GM23338 (cell line): ENCODE measurements around the gene C14orf180. TPM values are rescaled to one million over a fixed set of nuclear protein-coding genes. Genes with fewer than 3 reads are reported as not detected.

Experiments
- ATAC-seq: fragments of 200-7000 bp; cut with Tn5 transposase; 3 replicates; pipeline ENCODE4 v1.9.1; 2020
- DNase-seq: peaks from one replicate; pipeline ENCODE4 v3.0.0-alpha.2; 2015; ENCODE audit warnings: low spot score
- H2AFZ ChIP-seq: fragments of 200-600 bp; sonication (generic); 2 replicates; pipeline ENCODE4 v1.8.0; 2016; ENCODE audit warnings: antibody characterized with exemption, mild to moderate bottlenecking, moderate library complexity
- H3F3A ChIP-seq: fragments of 200-600 bp; sonication (generic); replicated peaks from 2 replicates; pipeline ENCODE4 v1.8.0; 2017; ENCODE audit warnings: antibody characterized with exemption, mixed run types, low read depth
- H3K27ac ChIP-seq: fragments of 200-600 bp; sonication (generic); 2 replicates; pipeline ENCODE4 v1.6.1; 2016; ENCODE audit warnings: low read depth
- H3K27me3 ChIP-seq: fragments of 200-600 bp; sonication (generic); 2 replicates; pipeline ENCODE4 v1.8.0; 2016; ENCODE audit warnings: mild to moderate bottlenecking, mixed run types, moderate library complexity; ENCODE audit not compliant: insufficient read depth
- H3K36me3 ChIP-seq: fragments of 200-600 bp; sonication (generic); 2 replicates; pipeline ENCODE4 v1.8.0; 2016; ENCODE audit warnings: mild to moderate bottlenecking; ENCODE audit not compliant: insufficient read depth
- H3K4me1 ChIP-seq: fragments of 200-600 bp; sonication (generic); 2 replicates; pipeline ENCODE4 v1.8.0; 2016; ENCODE audit warnings: mild to moderate bottlenecking, moderate library complexity; ENCODE audit not compliant: insufficient read depth
- H3K4me2 ChIP-seq: fragments of 200-600 bp; sonication (generic); 2 replicates; pipeline ENCODE4 v1.7.1; 2017; ENCODE audit warnings: mixed run types
- H3K4me3 ChIP-seq: fragments of 200-600 bp; sonication (generic); 2 replicates; pipeline ENCODE4 v1.6.1; 2016; ENCODE audit warnings: mixed run types
- H3K79me2 ChIP-seq: fragments of 200-600 bp; sonication (generic); replicated peaks from 2 replicates; pipeline ENCODE4 v1.8.0; 2017; ENCODE audit warnings: mild to moderate bottlenecking; ENCODE audit not compliant: insufficient read depth
- H3K9me2 ChIP-seq: fragments of 200-600 bp; sonication (generic); 2 replicates; pipeline ENCODE4 v1.8.0; 2017; ENCODE audit not compliant: insufficient read depth
- H4K20me1 ChIP-seq: fragments of 200-600 bp; sonication (generic); replicated peaks from 2 replicates; pipeline ENCODE4 v1.8.0; 2017; ENCODE audit warnings: mild to moderate bottlenecking; ENCODE audit not compliant: insufficient read depth
- H3K27ac Mint-ChIP-seq: 2 replicates; pipeline ENCODE4 v1.8.0; 2020; ENCODE audit warnings: inconsistent platforms, mild to moderate bottlenecking, moderate library complexity, mixed read lengths
- H3K27me3 Mint-ChIP-seq: 3 replicates; pipeline ENCODE4 v1.8.0; 2022; ENCODE audit warnings: low read depth, mild to moderate bottlenecking, moderate library complexity, mixed read lengths, inconsistent platforms; ENCODE audit not compliant: insufficient read depth, poor library complexity
- H3K36me3 Mint-ChIP-seq: 3 replicates; pipeline ENCODE4 v1.8.0; 2021; ENCODE audit warnings: low read depth, mild to moderate bottlenecking, inconsistent platforms, moderate library complexity, mixed read lengths
- H3K4me1 Mint-ChIP-seq: 3 replicates; pipeline ENCODE4 v1.8.0; 2020; ENCODE audit warnings: mild to moderate bottlenecking, inconsistent platforms, mixed read lengths
- H3K4me3 Mint-ChIP-seq: 3 replicates; pipeline ENCODE4 v1.8.0; 2021; ENCODE audit warnings: moderate library complexity, mild to moderate bottlenecking, inconsistent platforms, mixed read lengths
- H3K9me3 Mint-ChIP-seq: 3 replicates; pipeline ENCODE4 v1.8.0; 2020; ENCODE audit warnings: moderate library complexity, mild to moderate bottlenecking, inconsistent platforms, mixed read lengths
- CREB1 ChIP-seq: fragments of 250-450 bp; sonication (Bioruptor Pico); IDR thresholded peaks from 2 replicates; pipeline ENCODE4 v1.5.0; 2020; ENCODE audit warnings: low read depth, mild to moderate bottlenecking, moderate library complexity
- CTCF ChIP-seq, 2 experiments: fragments of 200-600 bp in 1 of 2; sonication (generic) in 1 of 2; conservative IDR thresholded peaks; 2 replicates each; pipeline versions ENCODE4 v1.5.1 to v1.6.1; 2016 to 2017; ENCODE audit warnings: antibody characterized with exemption in 2 of 2, low read depth in 2 of 2, mild to moderate bottlenecking in 2 of 2, moderate library complexity in 1 of 2
- EZH2phosphoT487 ChIP-seq: fragments of 200-600 bp; sonication (generic); IDR thresholded peaks from one replicate; pipeline ENCODE4 v1.8.1; 2018; ENCODE audit warnings: antibody characterized with exemption; ENCODE audit not compliant: unreplicated experiment
- JUNB ChIP-seq: IDR thresholded peaks from one replicate; pipeline ENCODE4 v1.6.1; 2016; ENCODE audit warnings: antibody characterized with exemption; ENCODE audit not compliant: unreplicated experiment
- POLR2AphosphoS5 ChIP-seq: IDR thresholded peaks from 2 replicates; pipeline ENCODE4 v1.6.1; 2016; ENCODE audit warnings: antibody characterized with exemption, low read depth
- STAT1 ChIP-seq: IDR thresholded peaks from one replicate; pipeline ENCODE4 v1.6.1; 2016; ENCODE audit warnings: antibody characterized with exemption; ENCODE audit not compliant: unreplicated experiment
- polyA plus RNA-seq: library from polyadenylated mRNA; unstranded; fragments of >200 nt; fragmentation: Nextera tagmentation; extraction: Ambion mirVana; gene quantifications from 2 replicates; pipeline ENCODE4 v1.2.1, GENCODE V29; 2016
- total RNA-seq: library from RNA; depleted of rRNA; stranded (reverse); fragments of >200 nt; shearing (Covaris generic); gene quantifications from 2 replicates; pipeline ENCODE4 v1.2.3, GENCODE V29; 2014
- TF ChIP-seq, protein P1 (sequence below): IDR thresholded peaks from 2 replicates; pipeline ENCODE4 v1.6.1; 2016; ENCODE audit warnings: antibody characterized with exemption
- TF ChIP-seq, protein P2 (sequence below): IDR thresholded peaks from one replicate; pipeline ENCODE4 v1.6.1; 2018; ENCODE audit warnings: antibody characterized with exemption; ENCODE audit not compliant: unreplicated experiment

C14orf180 gene
- total and polyA plus RNA-seq, 2 experiments from 2014 or later = not detected

- no peak for TF ChIP-seq CTCF (conservative IDR thresholded peaks at IDR 0.05; ENCODE audit: low read depth in 2 of 2)
Observed at GRCh38 chr14:104574978-104575583, 4.5 kb upstream of the C14orf180 start (continued).

- Mint-ChIP-seq H3K4me3 (no peak overlapping the region), H3K4me1 (peaks cover 1% of the 10 kb centered on the region; the same call in 2 of the 3 replicates), H3K27me3 (peaks cover 1% of the 10 kb centered on the region), H3K27ac (no peak overlapping the region), H3K36me3 (no peaks in the 10 kb centered on the region), H3K9me3 (no peaks in the 10 kb centered on the region)
- no peaks in the 10 kb centered on the region for H3K79me2 ChIP-seq
- no peaks in the 10 kb centered on the region for H3K27me3 ChIP-seq
- H4K20me1 ChIP-seq = no peaks in the 10 kb centered on the region
- no peaks in the 10 kb centered on the region for H3K9me2 ChIP-seq
- H3K27ac ChIP-seq = no peak overlapping the region
- no peaks in the 10 kb centered on the region for H3K36me3 ChIP-seq
- no peaks in the 10 kb centered on the region for H3F3A ChIP-seq
- no peak for DNase-seq
- ATAC-seq = peak; percentile 14; the same call in 2 of the 3 replicates
- H2AFZ ChIP-seq = no peak overlapping the region
- H3K4me3 ChIP-seq = no peak overlapping the region
- H3K4me2 ChIP-seq = no peak overlapping the region
- no peaks in the 10 kb centered on the region for H3K4me1 ChIP-seq
- TF ChIP-seq CREB1 (CRISPR knock-in tag) = no peak
- TF ChIP-seq, protein P1, sequence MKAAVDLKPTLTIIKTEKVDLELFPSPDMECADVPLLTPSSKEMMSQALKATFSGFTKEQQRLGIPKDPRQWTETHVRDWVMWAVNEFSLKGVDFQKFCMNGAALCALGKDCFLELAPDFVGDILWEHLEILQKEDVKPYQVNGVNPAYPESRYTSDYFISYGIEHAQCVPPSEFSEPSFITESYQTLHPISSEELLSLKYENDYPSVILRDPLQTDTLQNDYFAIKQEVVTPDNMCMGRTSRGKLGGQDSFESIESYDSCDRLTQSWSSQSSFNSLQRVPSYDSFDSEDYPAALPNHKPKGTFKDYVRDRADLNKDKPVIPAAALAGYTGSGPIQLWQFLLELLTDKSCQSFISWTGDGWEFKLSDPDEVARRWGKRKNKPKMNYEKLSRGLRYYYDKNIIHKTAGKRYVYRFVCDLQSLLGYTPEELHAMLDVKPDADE = no peak
- TF ChIP-seq, protein P2, sequence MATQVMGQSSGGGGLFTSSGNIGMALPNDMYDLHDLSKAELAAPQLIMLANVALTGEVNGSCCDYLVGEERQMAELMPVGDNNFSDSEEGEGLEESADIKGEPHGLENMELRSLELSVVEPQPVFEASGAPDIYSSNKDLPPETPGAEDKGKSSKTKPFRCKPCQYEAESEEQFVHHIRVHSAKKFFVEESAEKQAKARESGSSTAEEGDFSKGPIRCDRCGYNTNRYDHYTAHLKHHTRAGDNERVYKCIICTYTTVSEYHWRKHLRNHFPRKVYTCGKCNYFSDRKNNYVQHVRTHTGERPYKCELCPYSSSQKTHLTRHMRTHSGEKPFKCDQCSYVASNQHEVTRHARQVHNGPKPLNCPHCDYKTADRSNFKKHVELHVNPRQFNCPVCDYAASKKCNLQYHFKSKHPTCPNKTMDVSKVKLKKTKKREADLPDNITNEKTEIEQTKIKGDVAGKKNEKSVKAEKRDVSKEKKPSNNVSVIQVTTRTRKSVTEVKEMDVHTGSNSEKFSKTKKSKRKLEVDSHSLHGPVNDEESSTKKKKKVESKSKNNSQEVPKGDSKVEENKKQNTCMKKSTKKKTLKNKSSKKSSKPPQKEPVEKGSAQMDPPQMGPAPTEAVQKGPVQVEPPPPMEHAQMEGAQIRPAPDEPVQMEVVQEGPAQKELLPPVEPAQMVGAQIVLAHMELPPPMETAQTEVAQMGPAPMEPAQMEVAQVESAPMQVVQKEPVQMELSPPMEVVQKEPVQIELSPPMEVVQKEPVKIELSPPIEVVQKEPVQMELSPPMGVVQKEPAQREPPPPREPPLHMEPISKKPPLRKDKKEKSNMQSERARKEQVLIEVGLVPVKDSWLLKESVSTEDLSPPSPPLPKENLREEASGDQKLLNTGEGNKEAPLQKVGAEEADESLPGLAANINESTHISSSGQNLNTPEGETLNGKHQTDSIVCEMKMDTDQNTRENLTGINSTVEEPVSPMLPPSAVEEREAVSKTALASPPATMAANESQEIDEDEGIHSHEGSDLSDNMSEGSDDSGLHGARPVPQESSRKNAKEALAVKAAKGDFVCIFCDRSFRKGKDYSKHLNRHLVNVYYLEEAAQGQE = no peak
- no peak for TF ChIP-seq EZH2phosphoT487
- no peak for TF ChIP-seq CTCF (conservative IDR thresholded peaks at IDR 0.05; ENCODE audit: low read depth in 2 of 2)
- TF ChIP-seq JUNB = no peak
- TF ChIP-seq POLR2AphosphoS5 = no peak
- no peak for TF ChIP-seq STAT1
Observed at GRCh38 chr14:104576232-104576969, 3.2 kb upstream of the C14orf180 start.
